Activated naive CD8-positive, alpha-beta T cell treated with anti-CD3 and anti-CD28 coated beads, Interleukin-2, amount 50 U/mL, for 24 hours (primary cell): Measurements from ENCODE around the gene RAMAC.
A peak's percentile ranks its signal among the peaks of the same experiment; 100 is the strongest.
"Not testable (repeated sequence)": the region's sequence is repeated elsewhere in the genome, so short reads cannot be mapped to it uniquely, and the experiment has no call there.

Experiments used
- ATAC-seq: fragments of 150-1000 bp; cut with Tn5 transposase; one replicate; pipeline ENCODE4 v1.10.0; 2021
- DNase-seq: peaks from one replicate; pipeline ENCODE4 v3.0.0; 2021
- H3K27ac Mint-ChIP-seq: one replicate; pipeline ENCODE4 v1.8.0; 2021; ENCODE audit warnings: mild to moderate bottlenecking, mixed read lengths
- H3K27me3 Mint-ChIP-seq: one replicate; pipeline ENCODE4 v1.8.0; 2021; ENCODE audit warnings: mixed read lengths
- H3K36me3 Mint-ChIP-seq: one replicate; pipeline ENCODE4 v1.8.0; 2021; ENCODE audit warnings: low read depth, mixed read lengths
- H3K4me1 Mint-ChIP-seq: one replicate; pipeline ENCODE4 v1.8.0; 2021; ENCODE audit warnings: mixed read lengths
- H3K4me3 Mint-ChIP-seq: one replicate; pipeline ENCODE4 v1.8.0; 2021; ENCODE audit warnings: mild to moderate bottlenecking, moderate library complexity, mixed read lengths
- H3K9me3 Mint-ChIP-seq: one replicate; pipeline ENCODE4 v1.8.0; 2021; ENCODE audit warnings: mixed read lengths

The RAMAC gene

DNA sequence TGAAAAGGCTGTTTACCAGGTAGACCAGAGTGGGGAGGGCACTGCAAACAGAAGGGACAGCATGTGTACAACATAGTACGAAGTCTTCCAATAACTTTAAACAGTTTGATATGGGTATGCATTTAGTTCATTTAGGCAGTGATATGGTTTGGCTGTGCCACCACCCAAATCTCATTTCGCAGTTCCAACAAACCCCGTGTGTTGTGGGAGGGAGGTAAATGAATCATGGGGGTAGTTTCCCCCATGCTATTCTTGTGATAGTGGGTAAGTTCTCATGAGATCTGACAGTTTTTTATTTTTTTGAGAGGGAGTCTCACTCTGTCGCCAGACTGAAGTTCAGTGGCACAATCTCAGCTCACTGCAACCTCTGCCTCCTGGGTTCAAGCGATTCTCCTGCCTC is 7.6 kb upstream of the RAMAC start:
- H3K4me3 Mint-ChIP-seq = no peak overlapping the region
- H3K4me1 Mint-ChIP-seq = peaks cover 7% of the 10 kb centered on the region
- H3K27me3 Mint-ChIP-seq = no peaks in the 10 kb centered on the region
- ATAC-seq (no peak), DNase-seq (no peak)
- H3K9me3 Mint-ChIP-seq = no peaks in the 10 kb centered on the region
- H3K27ac Mint-ChIP-seq = no peak overlapping the region
- no peaks in the 10 kb centered on the region for H3K36me3 Mint-ChIP-seq

DNA sequence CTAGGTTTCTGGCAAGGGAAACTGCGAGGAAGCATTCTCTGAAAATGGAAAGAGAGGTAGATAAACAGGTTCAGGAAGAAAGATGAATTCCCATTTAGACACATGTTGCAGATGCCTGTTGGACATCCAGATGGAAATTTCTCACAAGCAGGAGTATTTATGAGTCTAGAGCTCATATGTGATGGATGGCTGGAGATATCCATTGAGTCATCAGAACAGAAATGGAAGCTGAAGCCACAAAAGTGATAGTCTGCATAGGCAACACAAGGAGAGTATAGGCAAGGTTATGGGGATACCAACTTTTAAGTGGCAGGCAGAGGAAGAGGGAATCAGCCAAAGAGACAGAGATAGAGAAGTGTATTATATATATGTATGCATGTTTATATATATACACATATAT is 6.3 kb upstream of the RAMAC start:
- DNase-seq = no peak
- no peak for ATAC-seq
- H3K27ac Mint-ChIP-seq = no peak overlapping the region
- no peaks in the 10 kb centered on the region for H3K9me3 Mint-ChIP-seq
- H3K4me3 Mint-ChIP-seq = no peak overlapping the region
- no peaks in the 10 kb centered on the region for H3K27me3 Mint-ChIP-seq
- no peaks in the 10 kb centered on the region for H3K36me3 Mint-ChIP-seq
- peaks cover 9% of the 10 kb centered on the region for H3K4me1 Mint-ChIP-seq

DNA sequence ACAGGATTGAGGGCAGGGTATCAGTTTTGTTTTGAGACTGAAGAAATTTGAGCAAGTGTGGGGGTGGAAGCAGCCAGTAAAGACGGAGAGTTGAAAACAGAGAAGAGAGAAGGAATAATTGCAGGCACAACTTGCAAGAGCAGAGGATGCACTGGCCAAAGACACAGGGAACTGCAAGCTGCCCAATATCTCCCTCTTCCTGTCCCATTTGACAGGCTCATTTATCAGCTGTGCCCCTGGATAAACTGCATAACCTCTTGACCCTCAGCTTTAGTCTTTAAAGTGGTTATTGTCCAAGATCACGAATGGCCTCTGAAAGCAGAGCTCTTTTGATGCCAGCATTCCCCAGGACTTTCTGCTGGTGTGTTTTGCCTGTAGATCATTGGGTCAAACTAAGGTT is 5.0 kb upstream of the RAMAC start:
- Mint-ChIP-seq H3K4me1 (peaks cover 21% of the 10 kb centered on the region), H3K4me3 (no peak overlapping the region), H3K27me3 (no peaks in the 10 kb centered on the region), H3K36me3 (no peaks in the 10 kb centered on the region), H3K9me3 (no peaks in the 10 kb centered on the region), H3K27ac (no peak overlapping the region)
- DNase-seq (no peak), ATAC-seq (no peak)

DNA sequence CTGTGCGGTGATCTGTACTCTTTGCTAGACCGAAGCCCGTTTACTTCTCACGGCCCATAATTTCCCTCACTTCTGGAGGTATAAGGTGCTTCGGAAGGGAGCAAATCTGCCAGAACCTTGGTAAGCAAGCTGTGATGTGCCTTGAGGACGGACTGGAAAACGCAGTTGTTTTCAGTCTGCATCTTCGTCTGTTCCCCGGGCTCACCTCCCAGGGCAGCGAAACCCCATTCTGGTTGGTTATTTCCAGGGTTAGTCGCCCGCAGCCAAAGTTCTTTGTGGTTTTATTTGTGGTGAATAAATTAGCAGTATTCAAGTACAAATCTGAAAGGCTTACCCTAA is 401 bp downstream of the RAMAC start:
- ATAC-seq (peak; percentile 14), DNase-seq (no peak)
- Mint-ChIP-seq H3K27me3 (no peaks in the 10 kb centered on the region), H3K27ac (peak overlapping the region; percentile 98), H3K9me3 (no peaks in the 10 kb centered on the region), H3K36me3 (peaks cover 22% of the 10 kb centered on the region), H3K4me3 (peak overlapping the region; percentile 98), H3K4me1 (peaks cover 31% of the 10 kb centered on the region)

DNA sequence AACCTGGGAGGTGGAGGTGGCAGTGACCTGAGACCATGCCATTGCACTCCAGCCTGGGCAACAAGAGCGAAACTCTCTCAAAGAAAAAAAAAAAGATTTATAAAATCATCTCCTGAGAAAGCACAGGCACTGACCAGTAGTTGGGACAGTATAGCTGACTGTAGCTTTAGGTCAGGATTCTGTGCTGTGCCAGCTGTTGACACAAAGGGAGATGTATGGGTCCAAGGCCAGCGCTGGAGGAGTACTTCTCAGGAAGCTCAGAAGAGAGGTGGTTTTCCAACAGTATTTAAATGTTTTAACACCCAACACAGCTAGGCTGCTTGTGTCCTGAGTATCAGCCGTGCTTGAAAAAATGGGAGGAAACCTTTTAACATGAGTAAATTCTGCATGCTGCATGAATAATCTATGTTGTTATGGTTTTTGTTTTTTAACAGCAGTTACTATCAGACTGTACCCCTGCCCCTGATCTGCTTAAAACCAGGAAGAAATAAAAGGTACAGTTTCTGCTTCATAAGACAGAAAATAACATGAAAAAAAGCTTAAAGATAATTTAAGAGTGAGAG is 6.5 kb downstream of the RAMAC start:
- peaks cover 4% of the 10 kb centered on the region for H3K4me1 Mint-ChIP-seq
- H3K36me3 Mint-ChIP-seq = peaks cover 22% of the 10 kb centered on the region
- H3K27me3 Mint-ChIP-seq = no peaks in the 10 kb centered on the region
- H3K27ac Mint-ChIP-seq = no peak overlapping the region
- H3K9me3 Mint-ChIP-seq = no peaks in the 10 kb centered on the region
- ATAC-seq (no peak), DNase-seq (no peak)
- no peak overlapping the region for H3K4me3 Mint-ChIP-seq

DNA sequence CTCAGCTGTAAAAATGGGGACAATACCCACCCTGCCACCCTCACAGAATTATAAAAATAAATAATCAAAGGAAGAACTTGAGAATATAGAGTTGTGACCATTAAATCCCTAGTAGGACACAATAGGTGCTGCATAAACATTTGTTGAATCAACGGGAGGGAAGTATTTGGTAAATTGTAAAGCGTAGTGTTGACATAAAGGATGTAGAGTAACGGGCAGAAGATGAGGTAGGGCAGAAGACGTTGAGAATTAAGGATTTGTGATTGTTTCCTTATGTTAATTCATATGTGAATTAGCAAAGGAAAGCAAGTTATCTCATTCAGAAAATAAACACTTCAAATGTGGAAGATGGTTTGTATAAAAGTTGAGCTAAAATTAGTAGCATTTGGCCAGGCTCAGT is 7.1 kb downstream of the RAMAC start:
- no peak for DNase-seq
- H3K27me3 Mint-ChIP-seq = no peaks in the 10 kb centered on the region
- H3K27ac Mint-ChIP-seq = no peak overlapping the region
- no peaks in the 10 kb centered on the region for H3K9me3 Mint-ChIP-seq
- no peak overlapping the region for H3K4me3 Mint-ChIP-seq
- peaks cover 19% of the 10 kb centered on the region for H3K36me3 Mint-ChIP-seq
- no peak for ATAC-seq
- H3K4me1 Mint-ChIP-seq = peaks cover 3% of the 10 kb centered on the region

DNA sequence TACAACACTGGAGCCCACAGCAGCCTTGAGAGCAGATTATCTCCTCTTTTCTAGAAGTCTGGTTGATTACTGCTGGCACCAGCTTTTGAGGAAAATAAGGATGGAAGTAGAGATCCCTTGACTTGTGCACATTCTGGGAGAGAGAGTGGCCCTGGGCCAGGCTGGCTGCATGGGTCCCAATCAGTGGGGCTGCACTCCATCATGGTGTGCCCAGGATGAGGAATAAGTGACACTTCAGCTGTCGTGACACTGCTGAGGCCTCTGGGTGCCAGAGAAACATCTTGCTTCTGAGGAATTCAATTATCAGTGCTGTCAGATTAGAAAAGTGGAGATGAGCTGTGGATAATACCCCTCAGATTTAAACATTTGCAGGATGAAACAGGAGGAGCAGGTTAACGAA is 9.1 kb downstream of the RAMAC start:
- Mint-ChIP-seq H3K4me3 (no peak overlapping the region), H3K36me3 (peaks cover 8% of the 10 kb centered on the region), H3K4me1 (peaks cover 3% of the 10 kb centered on the region), H3K27ac (no peak overlapping the region), H3K9me3 (no peaks in the 10 kb centered on the region), H3K27me3 (no peaks in the 10 kb centered on the region)
- no peak for ATAC-seq
- DNase-seq = no peak

DNA sequence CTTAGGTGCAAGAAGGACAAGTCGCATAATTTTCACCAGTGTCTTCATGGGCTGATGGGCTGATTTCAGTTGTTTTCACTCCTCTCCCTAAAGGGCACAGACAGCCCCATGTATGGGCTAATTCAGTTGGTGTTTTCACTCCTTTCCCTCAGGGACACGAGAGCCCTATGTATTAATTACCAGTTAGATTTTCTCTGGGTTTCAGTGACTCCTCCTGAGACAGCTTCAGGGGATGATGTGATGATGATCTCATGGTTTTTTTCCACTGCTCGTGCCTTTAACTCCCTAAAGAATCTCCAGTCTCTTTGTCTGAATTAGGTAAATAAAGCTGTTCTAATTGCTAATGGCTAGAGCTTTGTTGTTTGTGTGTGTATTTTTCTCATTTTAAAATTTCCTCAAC is 9.9 kb downstream of the RAMAC start:
- H3K4me3 Mint-ChIP-seq = no peak overlapping the region
- H3K27ac Mint-ChIP-seq = no peak overlapping the region
- no peaks in the 10 kb centered on the region for H3K9me3 Mint-ChIP-seq
- peaks cover 6% of the 10 kb centered on the region for H3K4me1 Mint-ChIP-seq
- peaks cover 3% of the 10 kb centered on the region for H3K36me3 Mint-ChIP-seq
- no peaks in the 10 kb centered on the region for H3K27me3 Mint-ChIP-seq
- ATAC-seq (no peak), DNase-seq (no peak)

DNA sequence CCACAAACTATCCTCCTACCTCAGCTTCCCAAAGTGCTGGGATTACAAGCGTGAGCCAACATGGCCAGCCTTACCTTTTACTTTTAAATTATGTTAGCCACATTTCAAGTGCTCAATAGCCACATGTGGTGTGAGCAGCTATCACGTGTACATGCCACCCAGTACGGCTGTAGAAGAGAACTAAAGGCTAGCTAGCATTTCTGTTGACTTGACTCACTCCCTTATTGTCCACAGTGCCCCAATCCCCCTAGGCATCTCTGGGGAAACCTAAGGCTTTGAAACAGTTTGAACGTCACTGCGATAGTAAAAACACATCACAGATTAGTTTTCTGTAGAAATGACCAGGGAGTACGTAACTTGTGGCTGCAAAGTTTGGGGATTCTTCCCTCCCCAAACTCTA is 13.4 kb downstream of the RAMAC start:
- peaks cover 6% of the 10 kb centered on the region for H3K4me1 Mint-ChIP-seq
- H3K36me3 Mint-ChIP-seq = no peaks in the 10 kb centered on the region
- no peak for DNase-seq
- H3K9me3 Mint-ChIP-seq = no peaks in the 10 kb centered on the region
- no peak overlapping the region for H3K4me3 Mint-ChIP-seq
- no peak for ATAC-seq
- H3K27ac Mint-ChIP-seq = no peak overlapping the region
- H3K27me3 Mint-ChIP-seq = no peaks in the 10 kb centered on the region

DNA sequence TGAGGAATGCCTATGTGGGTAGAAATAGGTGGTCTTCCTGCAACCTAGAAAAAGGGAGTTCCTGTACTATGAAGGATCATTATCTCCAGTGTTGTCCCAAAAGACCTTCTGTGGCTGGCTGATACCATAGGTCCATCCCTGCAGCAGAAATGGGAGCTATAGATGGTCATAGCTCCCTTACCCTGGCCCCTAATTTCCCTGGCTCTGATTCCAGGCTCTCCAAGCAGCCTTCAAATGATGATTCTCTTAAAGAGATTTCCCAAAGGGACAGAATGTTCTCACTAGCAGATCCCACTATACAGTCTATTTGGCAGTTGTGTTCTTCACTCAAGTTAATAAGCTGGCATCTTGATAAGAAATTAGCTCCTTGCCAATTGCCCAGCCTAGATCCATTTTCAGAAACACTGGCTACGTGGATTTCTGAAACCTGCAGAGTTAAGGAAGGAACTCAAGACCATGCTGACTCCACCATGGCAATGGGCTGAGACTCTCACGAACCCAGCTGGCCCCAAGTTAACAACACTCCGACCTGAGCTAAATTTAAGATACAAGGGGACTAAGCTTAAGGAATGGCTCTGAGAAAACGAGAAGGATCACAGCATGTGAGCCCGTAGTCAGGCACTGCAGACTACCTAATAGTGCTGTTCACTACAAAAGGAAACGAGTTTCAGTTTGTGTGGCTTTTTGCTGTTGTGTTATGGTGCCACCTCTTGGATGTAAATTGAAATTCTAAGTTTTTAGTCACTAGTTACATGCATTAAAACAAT is 14.1 kb downstream of the RAMAC start:
- peak; percentile 84 for ATAC-seq
- Mint-ChIP-seq H3K27me3 (no peaks in the 10 kb centered on the region), H3K4me3 (peak overlapping the region; percentile 57), H3K9me3 (no peaks in the 10 kb centered on the region), H3K36me3 (peaks cover 3% of the 10 kb centered on the region), H3K27ac (no peak overlapping the region), H3K4me1 (peaks cover 6% of the 10 kb centered on the region)
- DNase-seq = peak; percentile 18

DNA sequence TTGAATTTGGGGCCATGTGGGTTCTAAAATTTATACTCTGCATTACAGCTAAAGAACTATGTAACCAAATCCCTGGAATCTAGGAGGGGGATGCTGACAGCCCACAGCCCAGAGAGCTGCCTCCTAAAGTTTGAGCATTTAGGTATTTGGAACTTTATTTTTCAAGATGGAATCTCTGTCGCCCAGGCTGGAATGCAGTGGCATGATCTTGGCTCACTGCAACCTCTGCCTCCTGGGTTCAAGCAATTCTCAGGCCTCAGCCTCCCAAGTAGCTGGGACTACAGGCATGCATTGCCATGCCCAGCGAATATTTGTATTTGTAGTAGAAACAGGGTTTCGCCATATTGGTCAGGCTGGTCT is 14.6 kb downstream of the RAMAC start:
- H3K36me3 Mint-ChIP-seq, H3K27ac Mint-ChIP-seq, ATAC-seq, H3K9me3 Mint-ChIP-seq, H3K4me1 Mint-ChIP-seq, H3K27me3 Mint-ChIP-seq, DNase-seq, H3K4me3 Mint-ChIP-seq: not testable (repeated sequence)

DNA sequence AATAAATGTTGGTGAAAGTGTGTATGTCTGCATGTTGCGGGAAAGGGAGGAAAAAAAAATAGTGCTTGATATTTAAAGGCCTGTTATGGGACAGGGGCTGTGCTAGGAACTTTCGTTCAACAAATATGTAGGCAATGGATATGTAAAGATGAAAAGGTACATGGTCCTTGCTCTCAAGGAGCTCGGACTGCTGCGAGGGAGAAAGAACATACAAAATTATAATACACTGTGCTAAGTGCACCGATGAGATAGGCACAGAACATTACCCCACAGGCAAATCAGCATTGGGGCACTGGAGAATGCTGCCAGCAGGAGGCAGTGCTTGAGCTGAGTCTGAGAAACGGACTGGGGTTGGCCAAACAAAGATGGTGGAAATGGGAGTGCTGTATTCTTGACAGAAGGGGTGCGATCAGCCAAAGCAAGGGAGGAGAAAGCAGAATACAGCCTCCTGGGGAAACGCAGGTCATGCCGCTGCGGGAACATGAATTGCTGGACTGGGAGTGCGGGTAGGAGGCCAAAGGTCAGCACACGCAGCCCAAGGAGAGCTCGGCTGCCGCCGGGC is 24.8 kb downstream of the RAMAC start:
- H3K27me3 Mint-ChIP-seq = no peaks in the 10 kb centered on the region
- peaks cover 14% of the 10 kb centered on the region for H3K9me3 Mint-ChIP-seq
- DNase-seq = peak; percentile 82
- H3K4me1 Mint-ChIP-seq = peaks cover 46% of the 10 kb centered on the region
- H3K36me3 Mint-ChIP-seq = peaks cover 35% of the 10 kb centered on the region
- H3K4me3 Mint-ChIP-seq = peak overlapping the region; percentile 100
- peak; percentile 63 for ATAC-seq
- H3K27ac Mint-ChIP-seq = peak overlapping the region; percentile 98

DNA sequence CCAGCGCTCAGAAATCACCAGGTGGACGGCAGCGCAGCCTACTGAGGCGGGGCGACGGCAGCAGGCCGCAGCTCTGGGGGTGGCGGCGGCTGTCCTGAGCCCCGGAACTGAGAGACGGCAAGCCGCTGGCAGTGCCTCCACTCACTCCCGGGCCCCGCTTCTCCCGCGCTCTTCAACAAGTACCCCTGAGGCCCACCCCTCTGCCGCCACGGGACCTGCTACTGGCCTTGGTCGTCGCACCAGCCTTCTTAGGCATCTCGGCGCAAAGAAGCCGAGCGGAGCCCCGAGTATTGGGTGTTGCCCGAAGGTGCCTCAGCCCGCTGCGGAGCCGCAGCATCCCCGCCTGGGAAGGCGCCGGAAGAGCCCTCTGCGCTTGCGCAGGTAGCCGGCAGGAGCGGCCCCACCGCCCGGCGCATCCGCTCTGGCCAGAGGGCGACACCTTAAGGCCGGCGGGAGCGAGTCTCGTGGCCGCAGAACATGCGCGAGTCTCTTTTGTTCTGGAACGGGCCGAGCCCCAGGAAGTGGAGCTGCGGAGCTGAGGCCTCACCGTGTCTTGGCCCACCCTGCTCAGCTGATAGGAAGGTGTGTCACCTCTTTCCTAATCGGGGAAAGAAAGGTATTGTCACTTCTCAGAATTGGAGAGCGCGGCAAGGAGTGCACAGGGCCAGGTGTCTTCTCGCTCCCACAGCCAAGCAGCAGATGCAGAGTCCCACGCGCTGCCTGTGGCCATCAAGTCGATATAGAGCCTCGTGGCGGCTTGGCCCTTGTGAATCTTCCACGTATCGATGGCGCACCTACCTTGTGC is 25.5 kb downstream of the RAMAC start, which contains the start of gene C15orf40:
C15orf40 (minus strand) TSS at position 369 of the 805 bp plus-strand sequence; CDS start at position 337, 32 bp downstream.
- peak within 1 kb of the TSS; percentile 98 for H3K27ac Mint-ChIP-seq
- H3K9me3 Mint-ChIP-seq = peaks cover 14% of the 10 kb centered on the region
- peak; percentile 85 for DNase-seq
- ATAC-seq = peak; percentile 91
- peaks cover 37% of the 10 kb centered on the region for H3K36me3 Mint-ChIP-seq
- peaks cover 46% of the 10 kb centered on the region for H3K4me1 Mint-ChIP-seq
- H3K4me3 Mint-ChIP-seq = peak within 1 kb of the TSS; percentile 100
- H3K27me3 Mint-ChIP-seq = no peaks in the 10 kb centered on the region

DNA sequence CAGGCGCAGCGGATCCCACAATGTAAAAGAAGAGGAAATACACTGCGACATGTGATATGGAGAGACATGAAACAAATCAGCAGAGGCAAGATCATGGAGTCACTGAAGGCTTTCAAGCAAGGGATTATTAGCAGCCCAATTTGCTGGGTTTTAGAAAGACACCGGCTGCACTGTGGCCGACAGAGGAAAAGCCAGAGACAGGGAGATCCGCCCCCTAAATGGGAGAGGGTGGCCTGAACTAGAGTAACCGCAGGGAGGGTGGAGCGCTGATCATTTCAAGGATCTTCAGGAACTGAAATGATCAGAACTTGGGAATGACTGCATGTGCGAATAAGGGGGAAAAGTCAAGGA is 26.0 kb downstream of the RAMAC start:
- ATAC-seq = no peak
- Mint-ChIP-seq H3K27ac (peak overlapping the region; percentile 87), H3K27me3 (no peaks in the 10 kb centered on the region), H3K4me3 (peak overlapping the region; percentile 100), H3K9me3 (peaks cover 14% of the 10 kb centered on the region), H3K36me3 (peaks cover 37% of the 10 kb centered on the region), H3K4me1 (peaks cover 45% of the 10 kb centered on the region)
- DNase-seq = no peak

DNA sequence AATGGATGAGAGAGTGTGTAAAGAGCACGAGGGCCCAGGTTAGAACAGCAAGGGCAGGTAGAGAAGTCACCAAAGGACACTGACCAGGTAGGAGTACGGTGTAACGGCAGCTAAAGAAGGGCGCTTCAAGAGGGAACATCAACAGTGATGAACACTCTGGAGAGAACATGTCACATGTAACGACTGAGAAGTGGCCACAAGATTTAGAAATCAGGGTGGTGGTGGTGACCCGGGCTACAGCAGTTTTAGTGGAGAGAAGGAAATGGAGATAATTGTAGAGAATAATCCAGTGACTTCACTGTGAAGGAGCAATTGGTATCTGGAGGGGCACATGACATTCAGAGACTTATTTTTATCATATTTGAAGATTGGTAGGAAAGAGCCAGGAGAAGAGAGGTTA is 26.6 kb downstream of the RAMAC start:
- peaks cover 14% of the 10 kb centered on the region for H3K9me3 Mint-ChIP-seq
- peak overlapping the region; percentile 100 for H3K4me3 Mint-ChIP-seq
- peak overlapping the region; percentile 87 for H3K27ac Mint-ChIP-seq
- no peak for DNase-seq
- H3K36me3 Mint-ChIP-seq = peaks cover 37% of the 10 kb centered on the region
- H3K27me3 Mint-ChIP-seq = no peaks in the 10 kb centered on the region
- ATAC-seq = no peak
- peaks cover 43% of the 10 kb centered on the region for H3K4me1 Mint-ChIP-seq
